AG04450 (cell line): ENCODE measurements around the gene INPP5D. TPM values are rescaled to one million over a fixed set of nuclear protein-coding genes. Genes with fewer than 3 reads are reported as not detected.

Source experiments
- CTCF ChIA-PET: fragments of 300-600, 350-600 bp; formaldehyde crosslinking; extraction: SDS; loops from one replicate; lab custom pipeline; 2022; ENCODE audit warnings: antibody characterized with exemption, inconsistent platforms; lab: Charles Lee
- POLR2A ChIA-PET: fragments of 350-600 bp; formaldehyde crosslinking; extraction: SDS; loops from one replicate; lab custom pipeline; 2021; ENCODE audit warnings: antibody characterized with exemption, inconsistent platforms; lab: Yijun Ruan, JAX
- DNase-seq: peaks from one replicate; pipeline ENCODE4 v3.0.0-alpha.2; 2011; ENCODE audit warnings: low read depth, low spot score
- H3K27ac ChIP-seq: one replicate; pipeline ENCODE4 v1.5.1; 2012; ENCODE audit warnings: low read depth, low read length, control low read depth
- H3K27me3 ChIP-seq: one replicate; pipeline ENCODE4 v1.6.0; 2012; ENCODE audit warnings: low read length; ENCODE audit not compliant: control insufficient read depth, insufficient read depth
- H3K4me3 ChIP-seq: 2 replicates; pipeline ENCODE4 v1.5.1; 2011; ENCODE audit warnings: mild to moderate bottlenecking, low read depth, low read length, control low read depth
- H3K9me3 ChIP-seq: 2 replicates; pipeline ENCODE4 v1.5.1; 2012; ENCODE audit warnings: low read length; ENCODE audit not compliant: control insufficient read depth, insufficient read depth
- CTCF ChIP-seq: IDR thresholded peaks from 2 replicates; pipeline ENCODE4 v1.5.1; 2011; ENCODE audit warnings: low read depth, low read length, control low read depth, inconsistent platforms
- polyA plus RNA-seq: library from polyadenylated mRNA; depleted of rRNA; stranded (reverse); fragments of >200 nt; gene quantifications from 2 replicates; pipeline ENCODE4 v1.2.3, GENCODE V29; 2011

Gene INPP5D
- polyA plus RNA-seq, 1 experiment: 0.43 TPM

- no peak for DNase-seq
- no peak overlapping the region for H3K27ac ChIP-seq
- CTCF ChIA-PET: no interaction called here
- H3K27me3 ChIP-seq: peaks cover 29% of the 10 kb centered on the region
- POLR2A ChIA-PET: no interaction called here
- H3K9me3 ChIP-seq: peaks cover 24% of the 10 kb centered on the region
- TF ChIP-seq CTCF: no peak
- no peak overlapping the region for H3K4me3 ChIP-seq
Observed at GRCh38 chr2:233203060-233203459, 142.9 kb downstream of the INPP5D start.

GRCh38 chr2:233204286-233204936 lies 144.3 kb downstream of the INPP5D start:
- H3K27ac ChIP-seq: no peak overlapping the region
- peaks cover 38% of the 10 kb centered on the region for H3K27me3 ChIP-seq
- no peak for DNase-seq
- no peak overlapping the region for H3K4me3 ChIP-seq
- no peak for TF ChIP-seq CTCF
- POLR2A ChIA-PET: no interaction called here
- peaks cover 24% of the 10 kb centered on the region for H3K9me3 ChIP-seq
- CTCF ChIA-PET: no interaction called here

GRCh38 chr2:233208382-233209116 lies 148.4 kb downstream of the INPP5D start:
- POLR2A ChIA-PET: no interaction called here

GRCh38 chr2:233209117-233209532 lies 149.0 kb downstream of the INPP5D start:
- Histone ChIP-seq H3K4me3 (no peak overlapping the region), H3K27me3 (peaks cover 40% of the 10 kb centered on the region), H3K9me3 (peaks cover 7% of the 10 kb centered on the region; the same call in 1 of the 2 replicates), H3K27ac (no peak overlapping the region)
- ChIA-PET POLR2A (no interaction called here), CTCF (interaction anchor here (1.6 to 2.1 kb wide), 2 partner anchors 42 to 155 kb away, joined by 4 to 9 read pairs; partner anchors contain the start of gene ATG16L1)
- DNase-seq: no peak
- TF ChIP-seq CTCF: no peak

More at GRCh38 chr2:233208382-233209116, 148.4 kb downstream of the INPP5D start:
- H3K27ac ChIP-seq: no peak overlapping the region
- H3K9me3 ChIP-seq: peaks cover 13% of the 10 kb centered on the region
- CTCF ChIA-PET: interaction anchor here (1.6 kb wide), 1 partner anchor 154 kb away, joined by 4 read pairs; no protein-coding TSS in a partner anchor
- peaks cover 42% of the 10 kb centered on the region for H3K27me3 ChIP-seq
- TF ChIP-seq CTCF: no peak
- DNase-seq: no peak
- no peak overlapping the region for H3K4me3 ChIP-seq
